GM18508 (cell line): ENCODE measurements around the gene PRSS33.
A peak's percentile ranks its signal among the peaks of the same experiment; 100 is the strongest.

Experiments used
- ATAC-seq: cut with Tn5 transposase; IDR thresholded peaks from one replicate; pipeline ENCODE4 v1.9.1; 2021; ENCODE audit warnings: moderate number of reproducible peaks; ENCODE audit not compliant: insufficient read depth, unreplicated experiment

Gene PRSS33

GRCh38 chr16:2766430-2767139 is 20.8 kb downstream of the PRSS33 start:
- no peak for ATAC-seq

DNA sequence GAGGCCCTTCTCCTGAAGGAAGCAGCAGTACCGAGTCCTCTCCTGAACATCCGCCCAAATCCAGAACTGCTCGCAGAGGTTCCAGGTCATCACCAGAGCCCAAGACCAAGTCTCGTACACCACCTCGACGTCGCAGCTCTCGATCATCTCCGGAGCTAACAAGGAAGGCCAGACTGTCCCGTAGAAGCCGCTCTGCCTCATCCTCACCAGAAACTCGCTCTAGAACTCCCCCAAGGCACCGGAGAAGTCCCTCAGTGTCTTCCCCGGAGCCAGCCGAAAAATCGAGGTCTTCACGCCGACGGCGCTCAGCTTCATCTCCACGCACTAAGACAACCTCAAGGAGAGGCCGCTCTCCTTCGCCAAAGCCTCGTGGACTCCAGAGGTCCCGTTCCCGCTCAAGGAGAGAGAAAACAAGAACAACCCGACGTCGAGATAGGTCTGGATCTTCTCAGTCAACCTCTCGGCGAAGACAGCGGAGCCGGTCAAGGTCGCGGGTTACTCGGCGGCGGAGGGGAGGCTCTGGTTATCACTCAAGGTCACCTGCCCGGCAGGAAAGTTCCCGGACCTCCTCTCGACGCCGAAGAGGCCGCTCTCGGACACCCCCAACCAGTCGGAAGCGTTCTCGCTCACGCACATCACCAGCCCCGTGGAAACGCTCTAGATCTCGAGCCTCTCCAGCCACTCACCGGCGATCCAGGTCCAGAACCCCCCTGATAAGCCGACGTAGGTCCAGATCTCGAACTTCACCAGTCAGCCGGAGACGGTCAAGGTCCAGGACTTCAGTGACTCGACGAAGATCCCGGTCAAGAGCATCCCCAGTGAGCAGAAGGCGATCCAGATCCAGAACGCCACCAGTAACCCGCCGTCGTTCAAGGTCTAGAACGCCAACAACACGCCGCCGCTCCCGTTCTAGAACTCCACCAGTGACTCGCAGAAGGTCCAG is 21.6 kb downstream of the PRSS33 start:
- no peak for ATAC-seq

DNA sequence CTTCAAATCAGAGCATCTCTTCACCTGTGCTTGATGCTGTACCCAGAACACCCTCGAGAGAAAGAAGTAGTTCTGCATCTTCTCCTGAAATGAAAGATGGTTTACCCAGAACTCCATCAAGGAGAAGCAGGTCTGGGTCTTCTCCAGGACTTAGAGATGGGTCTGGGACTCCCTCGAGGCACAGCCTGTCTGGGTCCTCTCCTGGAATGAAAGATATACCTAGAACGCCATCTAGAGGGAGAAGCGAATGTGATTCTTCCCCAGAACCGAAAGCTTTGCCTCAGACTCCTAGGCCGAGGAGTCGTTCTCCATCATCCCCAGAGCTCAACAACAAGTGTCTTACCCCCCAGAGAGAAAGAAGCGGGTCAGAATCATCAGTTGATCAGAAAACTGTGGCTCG is 22.6 kb downstream of the PRSS33 start:
- no peak for ATAC-seq

DNA sequence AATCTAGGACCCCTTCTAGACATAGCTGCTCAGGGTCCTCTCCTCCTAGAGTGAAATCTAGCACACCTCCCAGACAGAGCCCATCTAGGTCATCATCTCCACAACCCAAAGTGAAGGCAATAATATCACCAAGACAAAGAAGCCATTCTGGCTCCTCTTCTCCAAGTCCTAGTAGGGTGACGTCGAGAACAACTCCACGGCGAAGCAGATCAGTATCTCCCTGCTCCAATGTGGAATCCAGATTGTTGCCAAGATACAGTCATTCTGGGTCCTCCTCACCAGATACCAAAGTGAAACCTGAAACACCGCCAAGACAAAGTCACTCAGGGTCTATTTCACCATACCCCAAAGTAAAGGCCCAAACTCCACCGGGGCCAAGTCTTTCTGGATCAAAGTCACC is 24.2 kb downstream of the PRSS33 start:
- ATAC-seq: no peak

- ATAC-seq: no peak
Measured at GRCh38 chr16:2762711-2763110, 24.6 kb downstream of the PRSS33 start.

- no peak for ATAC-seq
Measured at GRCh38 chr16:2761886-2762583, 25.3 kb downstream of the PRSS33 start.

DNA sequence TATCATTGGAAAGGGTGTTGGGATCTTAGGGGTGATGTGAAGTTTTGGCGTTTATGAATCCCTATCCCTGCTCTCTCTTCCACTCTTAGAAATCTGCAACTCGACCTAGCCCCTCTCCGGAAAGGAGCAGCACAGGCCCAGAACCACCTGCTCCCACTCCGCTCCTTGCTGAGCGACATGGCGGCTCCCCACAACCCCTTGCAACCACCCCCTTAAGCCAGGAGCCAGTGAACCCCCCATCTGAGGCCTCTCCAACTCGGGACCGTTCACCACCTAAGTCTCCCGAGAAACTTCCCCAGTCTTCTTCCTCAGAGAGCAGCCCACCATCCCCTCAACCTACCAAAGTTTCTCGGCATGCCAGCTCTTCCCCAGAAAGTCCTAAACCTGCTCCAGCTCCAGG is 25.9 kb downstream of the PRSS33 start:
- ATAC-seq: no peak

DNA sequence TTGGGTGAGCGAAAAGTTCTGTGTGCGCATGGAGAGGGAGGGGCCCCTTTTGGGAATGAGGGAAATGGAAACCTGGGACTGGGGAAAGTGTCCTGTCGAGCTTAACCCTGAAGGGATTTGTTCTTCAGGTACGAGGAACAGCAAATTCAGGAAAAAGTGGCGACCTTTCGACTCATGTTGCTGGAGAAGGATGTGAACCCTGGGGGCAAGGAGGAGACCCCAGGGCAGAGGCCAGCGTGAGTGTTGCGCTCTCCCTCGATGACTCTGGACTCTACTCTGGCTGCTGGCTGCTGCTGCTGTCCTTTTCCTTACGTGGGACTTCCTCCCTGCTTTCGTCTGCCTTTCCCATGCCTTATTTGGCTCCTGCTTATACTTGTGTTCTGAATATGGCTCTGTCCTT is 30.0 kb downstream of the PRSS33 start:
- no peak for ATAC-seq

GRCh38 chr16:2756288-2757015 is 30.9 kb downstream of the PRSS33 start:
- no peak for ATAC-seq

DNA sequence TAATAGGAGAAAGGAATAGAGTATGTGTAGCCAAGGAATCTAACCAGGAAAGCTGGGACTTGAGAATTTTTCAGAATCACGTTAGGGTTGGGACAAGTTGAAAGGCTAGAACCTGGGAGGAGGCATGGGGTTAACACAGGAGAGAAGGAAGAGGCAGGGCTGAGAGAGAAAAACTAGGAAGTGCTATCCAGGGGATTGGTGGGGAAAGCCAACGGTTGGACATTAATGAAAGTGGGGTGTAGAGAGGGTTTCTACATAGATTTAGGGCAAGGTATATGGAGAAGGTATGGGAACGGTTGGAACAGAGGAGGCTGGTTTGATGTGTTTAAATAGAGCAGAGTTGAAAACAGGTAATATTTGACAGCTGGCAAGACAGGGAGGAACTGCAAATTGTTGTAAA is 32.2 kb downstream of the PRSS33 start:
- no peak for ATAC-seq

DNA sequence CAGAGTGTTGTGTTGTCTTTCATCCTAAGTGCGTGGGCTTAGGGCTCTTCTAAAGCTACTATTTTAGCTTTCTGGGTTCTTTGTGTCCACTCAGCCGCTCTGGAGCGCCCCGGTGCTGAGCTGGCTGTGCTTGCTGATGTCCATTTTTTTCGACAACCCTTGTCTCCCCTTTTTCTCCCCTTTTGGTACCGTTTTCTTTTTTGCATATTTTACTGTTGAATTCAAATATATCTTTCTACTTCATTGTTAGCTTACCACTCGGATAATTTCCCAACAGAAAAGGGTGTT is 33.7 kb downstream of the PRSS33 start:
- no peak for ATAC-seq

- ATAC-seq: peak; percentile 8
Measured at GRCh38 chr16:2752850-2753732, 34.3 kb downstream of the PRSS33 start.

DNA sequence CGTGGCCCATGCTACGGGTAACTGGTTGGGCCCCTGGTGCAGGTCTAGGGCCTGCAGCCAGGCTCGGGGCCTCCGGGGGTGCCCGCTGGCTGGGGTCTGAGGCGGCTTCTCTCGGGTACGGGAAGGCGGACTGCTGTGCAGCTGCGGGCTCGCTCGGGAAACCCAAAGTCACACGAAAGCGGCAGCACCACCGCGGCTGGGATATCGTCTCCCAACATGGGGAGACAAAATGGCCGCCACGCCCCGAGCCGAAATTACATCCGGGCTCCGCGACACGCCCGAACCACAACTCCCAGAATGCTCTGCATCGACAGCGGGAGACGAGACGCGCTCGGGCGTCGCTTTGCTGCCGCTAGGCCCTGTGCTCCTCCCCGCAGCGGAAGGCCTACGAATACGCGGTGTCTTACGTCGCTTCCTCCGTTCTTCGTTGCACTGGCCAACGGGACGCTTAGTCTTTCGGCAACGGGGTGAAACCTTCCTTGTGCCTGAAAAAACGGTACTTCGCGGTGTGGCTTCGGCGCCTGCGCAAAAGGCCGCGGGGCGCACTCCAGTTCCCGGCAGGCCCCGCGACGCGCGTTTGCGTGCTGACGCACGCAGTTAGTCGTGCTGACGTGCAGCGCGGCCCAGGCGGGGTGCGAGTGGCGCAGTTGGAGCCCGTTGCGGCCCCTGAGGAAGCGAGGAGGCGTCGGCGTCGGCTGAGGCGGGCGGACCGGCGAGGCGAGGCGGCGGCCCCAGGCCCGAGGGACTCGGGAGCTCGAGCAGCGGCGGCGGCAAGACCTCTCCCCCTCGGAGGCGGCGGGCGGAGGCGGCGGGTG is 35.1 kb downstream of the PRSS33 start, which contains the start of gene SRRM2:
TSS of gene SRRM2 (plus strand) at position 604 of the 815 bp plus-strand sequence. CDS start 3,727 bp downstream, outside the sequence.
- peak; percentile 53 for ATAC-seq

DNA sequence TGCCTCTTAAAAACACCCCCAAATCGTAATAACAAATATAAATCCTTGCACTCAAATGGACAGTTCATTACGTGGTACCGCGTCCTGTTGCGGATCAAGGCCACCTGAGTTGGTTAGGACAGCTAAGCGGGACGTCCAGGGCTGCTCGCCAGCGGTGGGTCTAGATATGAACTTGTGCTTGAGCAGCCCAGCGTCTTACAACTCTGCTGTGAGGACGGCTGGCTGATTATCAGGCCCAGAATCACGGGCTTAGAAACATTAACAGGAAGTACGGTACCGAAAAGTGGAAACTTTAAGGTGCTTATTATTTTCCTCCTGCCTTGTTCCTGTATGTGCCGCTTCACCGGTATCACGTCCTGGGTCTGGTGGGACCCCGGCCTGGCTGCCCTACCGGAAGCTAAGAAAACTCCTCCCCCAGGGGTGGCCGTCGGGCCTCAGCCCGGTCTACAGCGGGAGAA is 35.8 kb downstream of the PRSS33 start:
- peak; percentile 10 for ATAC-seq

DNA sequence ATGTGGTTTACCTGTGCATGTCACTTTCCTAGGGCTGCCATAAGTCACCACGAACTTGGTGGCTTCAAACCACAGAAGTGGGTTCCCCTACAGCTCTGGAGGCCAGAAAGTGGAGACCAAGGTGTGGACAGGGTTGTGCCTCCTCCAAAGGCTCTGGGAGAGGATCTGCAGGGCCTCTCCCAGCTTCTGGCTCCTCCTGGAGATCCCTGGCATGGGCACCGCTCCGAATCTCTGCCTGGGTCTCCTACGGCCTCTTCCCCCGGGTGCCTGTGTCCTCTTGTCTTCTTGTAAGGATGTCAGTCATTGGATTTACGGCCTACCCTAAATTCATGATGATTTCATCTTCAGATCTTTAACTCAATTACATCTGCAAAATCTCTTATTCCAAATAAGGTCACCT is 37.4 kb downstream of the PRSS33 start:
- ATAC-seq: no peak

GRCh38 chr16:2749476-2749875 is 37.9 kb downstream of the PRSS33 start:
- no peak for ATAC-seq

GRCh38 chr16:2748757-2749455 is 38.5 kb downstream of the PRSS33 start:
- ATAC-seq: no peak

- ATAC-seq: no peak
Measured at GRCh38 chr16:2745961-2746360, 41.4 kb downstream of the PRSS33 start.
